22Rv1 (cell line): Measurements from ENCODE around the gene C1QTNF8.

Experiments used
- CTCF ChIP-seq: fragments of 450-650 bp; IDR thresholded peaks from 2 replicates; pipeline ENCODE4 v1.5.1; 2017; ENCODE audit warnings: mild to moderate bottlenecking
- ZFX ChIP-seq: fragments of 450-650 bp; IDR thresholded peaks from 2 replicates; pipeline ENCODE4 v1.6.1; 2017; ENCODE audit warnings: antibody characterized with exemption, borderline replicate concordance

DNA sequence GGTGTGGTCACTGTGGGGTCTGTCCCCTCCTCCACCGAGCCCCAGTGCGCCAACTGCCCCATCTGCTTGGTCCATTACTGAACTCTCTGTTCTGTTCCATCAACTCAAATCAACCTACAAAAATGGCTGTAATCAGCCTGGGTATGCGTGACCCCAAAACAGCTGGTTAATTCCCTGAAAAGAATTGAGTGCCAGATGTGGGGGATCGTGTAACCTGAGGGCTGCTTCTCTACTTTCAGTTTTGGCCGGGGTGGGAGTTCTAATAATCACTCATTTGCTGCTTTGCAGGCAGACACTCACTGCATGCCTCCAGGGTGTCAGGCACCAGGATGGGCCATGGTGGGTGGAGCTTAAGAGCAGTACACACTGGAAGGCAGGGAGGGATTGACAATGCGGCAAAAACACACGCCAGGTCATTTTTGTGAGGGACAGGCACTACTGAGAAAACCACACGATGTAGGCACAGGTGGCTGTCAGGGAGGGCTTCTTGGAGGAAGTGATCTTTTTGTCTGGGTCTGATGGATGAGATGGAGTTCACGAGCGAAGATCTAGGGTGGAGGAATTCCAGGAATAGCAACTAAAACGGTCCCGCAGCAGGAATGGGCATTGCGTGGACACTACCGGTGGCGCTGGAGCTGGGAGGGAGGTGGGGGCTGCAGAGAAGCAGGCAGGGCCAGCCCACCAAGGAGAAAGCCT, 53.8 kb downstream of the C1QTNF8 start:
- no peak for TF ChIP-seq CTCF
- no peak for TF ChIP-seq ZFX
